Keratinocyte (primary cell): Measurements from ENCODE around the gene TTC39C.

Source experiments
- CTCF ChIP-seq, 3 experiments: IDR thresholded peaks in 1 of 3; conservative IDR thresholded peaks in 1 of 3; optimal IDR thresholded peaks in 1 of 3; 2 replicates in 2 of 3; 3 replicates in 1 of 3; pipeline versions ENCODE3 to v1.5.1; 2011; ENCODE audit warnings: low read length in 3 of 3, mild to moderate bottlenecking in 3 of 3, moderate library complexity in 2 of 3, control low read depth in 1 of 3, inconsistent platforms in 1 of 3; ENCODE audit not compliant: insufficient read depth in 2 of 3; ENCODE audit errors: extremely low read depth in 1 of 3
- EZH2 ChIP-seq: IDR thresholded peaks from one replicate; pipeline ENCODE4 v1.6.1; 2012; ENCODE audit warnings: inconsistent platforms, mild to moderate bottlenecking, low read length, moderate library complexity

GRCh38 chr18:24140697-24141096 is 126.1 kb downstream of the TTC39C start:
- TF ChIP-seq CTCF (optimal IDR thresholded peaks at IDR 0.05 in 1 of 3, IDR thresholded peaks at IDR 0.05 in 1 of 3, conservative IDR thresholded peaks at IDR 0.05 in 1 of 3; ENCODE audit: extremely low read depth in 1 of 3, insufficient read depth in 2 of 3, low read length in 3 of 3) (no peak), EZH2 (no peak)
